GM18907 (cell line): ENCODE data around the gene EFCAB14.
"Not testable (repeated sequence)": the region's sequence is repeated elsewhere in the genome, so short reads cannot be mapped to it uniquely, and the experiment has no call there.

Experiments
- ATAC-seq: cut with Tn5 transposase; IDR thresholded peaks from one replicate; pipeline ENCODE4 v1.9.1; 2021; ENCODE audit warnings: mild to moderate bottlenecking, moderate library complexity; ENCODE audit not compliant: unreplicated experiment

Gene EFCAB14

DNA sequence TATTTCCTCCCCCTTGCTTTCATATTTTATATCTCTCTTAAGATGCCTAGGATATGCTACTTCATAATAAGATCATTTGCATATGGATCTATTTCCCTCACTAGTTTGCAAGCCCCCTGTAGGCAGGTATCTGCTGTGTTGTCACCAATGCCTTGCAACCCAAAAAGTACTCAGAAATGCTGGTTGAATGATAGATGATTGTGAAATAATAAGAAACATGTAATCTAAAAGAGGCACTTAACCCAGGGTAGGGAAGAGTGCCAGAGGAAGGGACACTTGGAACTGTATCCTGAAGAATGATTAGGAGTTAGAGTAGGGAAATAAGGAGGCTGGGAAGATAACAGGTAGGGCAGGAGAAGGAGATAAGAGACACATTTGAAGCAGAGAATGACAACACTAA lies 63.1 kb downstream of the EFCAB14 start:
- ATAC-seq, result no peak

DNA sequence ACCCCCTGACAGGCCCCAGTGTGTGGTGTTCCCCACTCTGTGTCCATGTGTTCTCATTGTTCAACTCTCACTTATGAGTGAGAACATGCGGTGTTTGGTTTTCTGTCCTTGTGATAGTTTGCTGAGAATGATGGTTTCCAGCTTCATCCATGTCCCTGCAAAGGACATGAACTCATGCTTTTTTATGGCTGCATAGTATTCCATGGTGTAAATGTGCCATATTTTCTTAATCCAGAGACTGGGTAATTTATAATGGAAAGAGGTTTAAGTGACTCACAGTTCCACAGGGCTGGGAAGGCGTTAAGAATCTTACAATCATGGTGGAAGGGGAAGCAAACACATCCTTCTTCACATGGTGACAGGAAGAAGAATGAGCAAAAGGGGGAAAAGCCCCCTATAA lies 64.2 kb downstream of the EFCAB14 start:
- ATAC-seq, result not testable (repeated sequence)

- no peak for ATAC-seq
These were observed 64.9 kb downstream of the EFCAB14 start for GRCh38 chr1:46654012-46654411.

- ATAC-seq, result no peak
These were observed 65.4 kb downstream of the EFCAB14 start for GRCh38 chr1:46653405-46653958.

DNA sequence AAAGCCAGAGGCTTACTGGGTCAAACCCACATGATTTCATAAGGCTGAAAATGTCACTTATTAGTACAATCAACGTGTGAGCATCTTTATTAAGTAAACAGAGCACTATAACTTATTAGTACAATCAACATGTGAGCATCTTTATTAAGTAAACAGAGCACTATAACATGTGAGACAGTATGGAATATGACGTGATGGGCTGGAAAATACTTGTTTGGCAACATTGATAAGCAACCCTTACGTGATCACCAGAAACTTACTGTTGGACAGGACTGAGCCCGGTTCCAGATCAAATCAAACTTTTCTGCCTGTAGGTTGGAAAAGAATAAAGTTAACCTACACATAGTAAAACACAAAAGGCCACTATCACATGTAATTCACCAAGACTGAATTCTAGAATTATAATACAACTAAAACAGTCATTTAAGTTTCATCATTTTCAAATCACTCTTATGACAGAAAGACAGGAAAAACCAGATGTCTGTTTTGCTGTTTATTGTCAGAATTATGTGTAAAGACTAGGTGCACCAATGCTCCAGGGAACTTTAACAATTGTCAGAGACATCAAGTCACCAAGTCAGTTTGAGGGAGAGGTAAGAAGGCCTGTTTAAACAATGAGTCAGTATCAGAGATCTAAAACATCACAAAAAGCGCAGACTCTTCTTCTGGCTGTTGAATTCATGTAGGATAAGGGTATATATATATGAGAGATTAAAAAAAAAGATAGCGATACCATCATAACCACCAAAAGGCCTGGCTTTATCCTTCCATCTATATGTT lies 66.4 kb downstream of the EFCAB14 start:
- ATAC-seq, result no peak

DNA sequence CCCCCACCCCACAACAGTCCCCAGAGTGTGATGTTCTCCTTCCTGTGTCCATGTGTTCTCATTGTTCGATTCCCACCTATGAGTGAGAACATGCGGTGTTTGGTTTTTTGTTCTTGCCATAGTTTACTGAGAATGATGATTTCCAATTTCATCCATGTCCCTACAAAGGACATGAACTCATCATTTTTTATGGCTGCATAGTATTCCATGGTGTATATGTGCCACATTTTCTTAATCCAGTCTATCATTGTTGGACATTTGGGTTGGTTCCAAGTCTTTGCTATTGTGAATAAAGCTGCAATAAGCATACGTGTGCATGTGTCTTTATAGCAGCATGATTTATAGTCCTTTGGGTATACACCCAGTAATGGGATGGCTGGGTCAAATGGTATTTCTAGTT lies 67.8 kb downstream of the EFCAB14 start:
- ATAC-seq, result not testable (repeated sequence)

DNA sequence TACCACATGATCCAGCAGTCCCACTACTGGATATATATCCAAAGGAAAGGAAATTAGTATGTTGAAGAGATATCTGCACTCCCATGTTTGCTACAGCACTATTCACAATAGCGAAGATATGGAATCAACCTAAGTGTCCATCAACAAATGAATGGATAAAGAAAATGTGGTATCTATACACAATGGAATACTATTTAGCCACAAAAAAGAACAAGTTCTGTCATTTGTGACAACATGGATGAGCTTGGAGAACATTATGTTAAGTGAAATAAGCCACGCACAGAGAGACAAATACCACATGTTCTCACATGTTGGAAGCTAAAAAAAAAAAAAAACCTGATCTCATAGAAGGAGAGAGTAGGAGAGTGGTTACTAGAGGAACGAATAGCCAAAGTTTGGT lies 68.4 kb downstream of the EFCAB14 start:
- ATAC-seq, result no peak

GRCh38 chr1:46649764-46650163 lies 69.2 kb downstream of the EFCAB14 start:
- ATAC-seq, result no peak

GRCh38 chr1:46647611-46648010 lies 71.3 kb downstream of the EFCAB14 start:
- ATAC-seq, result no peak

DNA sequence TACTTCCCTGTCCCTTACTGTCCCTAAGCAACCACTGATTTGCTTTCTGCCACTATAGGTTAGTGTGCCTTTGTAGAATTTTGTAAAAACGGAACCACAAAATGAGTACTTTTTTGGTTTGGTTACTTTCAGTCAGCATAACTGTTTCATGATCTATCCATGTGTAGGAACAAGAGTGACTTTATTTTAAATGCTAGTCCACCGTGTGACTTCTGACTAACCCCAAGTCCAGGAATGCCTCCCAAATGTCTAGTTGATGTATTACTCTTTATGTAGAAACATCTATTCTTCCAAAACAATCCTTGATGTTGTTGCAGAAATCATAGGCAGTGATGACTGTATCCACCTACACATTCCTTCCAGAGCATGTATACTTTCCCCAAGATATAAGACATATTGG lies 72.1 kb downstream of the EFCAB14 start:
- ATAC-seq, result no peak

DNA sequence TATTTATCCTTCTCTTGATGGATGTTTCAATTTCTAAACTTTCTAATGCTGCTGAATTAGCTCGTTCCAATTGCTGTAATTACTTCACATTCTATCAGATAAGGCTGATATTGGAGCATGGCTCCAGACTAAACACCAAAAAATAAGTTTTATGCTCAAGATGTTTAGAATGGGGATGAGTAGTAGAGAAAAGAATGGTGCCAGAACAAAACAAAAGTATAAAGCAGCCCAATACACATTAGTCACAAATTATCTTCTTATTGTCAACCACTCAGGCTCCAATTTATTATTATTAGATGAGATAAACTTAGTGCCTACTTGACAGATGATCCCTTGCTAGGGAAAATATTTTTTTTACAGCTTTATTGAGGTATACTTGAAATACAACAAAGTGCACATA lies 72.6 kb downstream of the EFCAB14 start:
- ATAC-seq, result no peak

DNA sequence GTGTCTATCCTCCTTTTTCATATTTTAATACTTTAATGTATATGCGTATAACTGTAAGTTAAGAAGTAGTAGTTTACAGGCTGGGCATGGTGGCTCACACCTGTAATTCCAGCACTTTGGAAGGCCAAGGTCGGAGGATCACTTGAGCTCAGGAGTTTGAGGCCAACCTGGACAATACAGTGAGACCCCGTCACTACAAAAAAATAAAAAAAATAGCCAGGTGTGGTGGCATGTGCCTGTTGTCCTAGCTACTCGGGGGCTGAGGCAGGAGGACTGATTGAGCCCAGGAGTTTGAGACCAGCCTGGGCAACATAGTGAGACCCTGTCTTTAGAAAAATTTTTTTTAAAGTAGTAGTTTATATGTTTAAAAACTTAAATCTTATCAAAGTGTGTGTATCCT lies 73.1 kb downstream of the EFCAB14 start:
- ATAC-seq, result no peak

DNA sequence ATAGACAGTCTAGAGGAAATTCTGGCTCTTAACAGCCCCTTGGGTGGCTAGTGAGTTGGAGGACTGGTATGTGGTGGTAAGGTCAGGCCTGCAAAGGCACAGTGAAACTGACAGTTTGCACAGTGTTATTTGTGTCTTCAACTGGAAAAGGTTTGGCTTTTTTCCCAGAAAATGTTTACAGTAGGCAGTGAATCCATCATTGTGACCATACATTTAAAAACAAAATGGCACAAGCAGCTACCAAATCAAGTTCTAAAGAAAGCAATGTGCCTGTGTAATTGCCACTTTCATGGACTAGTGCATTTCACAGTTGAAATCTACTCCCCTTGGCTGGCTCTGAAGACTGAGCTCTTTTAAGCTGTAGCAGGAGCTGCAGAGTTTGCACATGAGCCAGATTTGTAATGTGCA lies 75.5 kb downstream of the EFCAB14 start:
- no peak for ATAC-seq

- no peak for ATAC-seq
These were observed 76.7 kb downstream of the EFCAB14 start for GRCh38 chr1:46642115-46642680.

GRCh38 chr1:46639547-46639946 lies 79.4 kb downstream of the EFCAB14 start:
- no peak for ATAC-seq

DNA sequence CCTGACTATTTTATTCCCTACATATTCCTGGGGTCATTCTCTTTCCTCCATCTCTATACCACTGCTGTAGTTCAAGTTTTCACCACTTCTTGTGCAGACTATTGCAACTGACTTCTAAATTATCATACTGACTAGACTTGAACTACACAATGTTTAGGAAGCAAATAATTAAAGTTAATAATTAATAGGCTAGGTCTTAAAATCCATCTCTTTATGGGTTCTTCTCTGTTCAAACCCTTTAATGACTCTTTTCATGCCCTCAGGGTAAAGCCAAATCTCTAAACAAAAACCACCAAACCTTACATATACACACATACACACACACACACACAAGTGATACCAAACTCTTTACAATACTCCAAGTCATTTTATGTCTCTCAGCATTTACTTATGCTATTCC lies 80.0 kb downstream of the EFCAB14 start:
- no peak for ATAC-seq

GRCh38 chr1:46637444-46638083 lies 81.3 kb downstream of the EFCAB14 start:
- no peak for ATAC-seq

DNA sequence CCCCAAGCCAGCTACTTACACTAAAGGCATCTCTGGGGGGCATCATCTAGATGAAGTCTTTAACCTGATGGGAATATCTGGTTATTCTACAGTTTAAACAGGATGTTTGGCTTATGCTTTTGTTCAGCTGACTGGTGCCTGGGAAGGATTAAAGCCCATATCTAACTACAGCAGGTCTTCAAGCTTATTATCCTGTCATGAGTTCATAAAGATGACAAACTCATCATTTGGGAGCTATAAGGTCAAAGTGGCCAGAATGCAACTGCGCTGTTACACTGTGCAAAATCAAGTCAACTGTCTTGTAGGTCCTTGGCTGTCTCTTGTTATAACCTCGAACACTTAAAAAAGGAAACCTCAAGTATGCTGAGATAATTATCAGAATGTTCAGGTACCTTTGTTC lies 83.7 kb downstream of the EFCAB14 start:
- no peak for ATAC-seq

DNA sequence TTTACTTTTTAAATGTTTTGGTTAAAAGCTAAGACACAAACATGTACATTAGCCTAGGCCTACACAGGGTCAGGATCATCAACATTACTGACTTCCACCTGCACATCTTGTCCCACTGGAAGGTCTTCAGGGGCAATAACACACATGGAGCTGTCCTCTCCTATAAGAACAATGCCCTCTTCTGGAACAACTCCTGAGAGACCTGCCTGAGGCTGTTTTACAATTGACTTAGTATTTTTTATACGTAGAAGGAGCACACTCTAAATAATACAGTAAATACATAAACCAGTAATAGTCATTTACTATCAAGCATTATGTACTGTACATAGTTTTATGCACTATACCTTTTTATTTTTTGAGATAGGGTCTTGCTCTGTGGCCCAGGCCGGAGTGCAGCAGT lies 88.2 kb downstream of the EFCAB14 start:
- ATAC-seq, result no peak
